Osteoblast (primary cell): Measurements from ENCODE around the gene STX8. TPM values are rescaled to one million over a fixed set of nuclear protein-coding genes. Genes with fewer than 3 reads are reported as not detected.

Source experiments
- DNase-seq: peaks from one replicate; pipeline ENCODE4 v3.0.0; 2011; ENCODE audit warnings: low spot score, mixed read lengths; ENCODE audit not compliant: insufficient read length; ENCODE audit errors: missing footprints
- H2AFZ ChIP-seq: 2 replicates; pipeline ENCODE4 v1.6.0; 2011; ENCODE audit warnings: mild to moderate bottlenecking, low read length
- H3K27ac ChIP-seq: 2 replicates; pipeline ENCODE4 v1.5.1; 2011; ENCODE audit warnings: mild to moderate bottlenecking, low read depth, low read length, moderate library complexity
- H3K27me3 ChIP-seq: 2 replicates; pipeline ENCODE4 v1.6.0; 2012; ENCODE audit warnings: mild to moderate bottlenecking, control low read depth, inconsistent platforms, low read length, moderate library complexity; ENCODE audit not compliant: insufficient read depth
- H3K36me3 ChIP-seq: 2 replicates; pipeline ENCODE4 v1.5.1; 2011; ENCODE audit warnings: mild to moderate bottlenecking, low read length, control low read depth, moderate library complexity; ENCODE audit not compliant: insufficient read depth
- H3K4me1 ChIP-seq: 2 replicates; pipeline ENCODE4 v1.5.1; 2011; ENCODE audit warnings: mild to moderate bottlenecking, low read length, control low read depth, moderate library complexity; ENCODE audit not compliant: insufficient read depth
- H3K4me2 ChIP-seq: 2 replicates; pipeline ENCODE4 v1.6.0; 2011; ENCODE audit warnings: mild to moderate bottlenecking, low read length; ENCODE audit not compliant: insufficient read depth
- H3K4me3 ChIP-seq: fragments of 200-600 bp; sonication (generic); 3 replicates; pipeline ENCODE4 v1.5.1; 2012; ENCODE audit warnings: mild to moderate bottlenecking, low read length, inconsistent platforms; ENCODE audit not compliant: insufficient read depth
- H3K79me2 ChIP-seq: 2 replicates; pipeline ENCODE4 v1.6.0; 2012; ENCODE audit warnings: mild to moderate bottlenecking, low read length, control low read depth, inconsistent platforms; ENCODE audit not compliant: insufficient read depth
- H3K9me3 ChIP-seq: 2 replicates; pipeline ENCODE4 v1.5.1; 2011; ENCODE audit warnings: low read depth, low read length, control low read depth
- H4K20me1 ChIP-seq: 2 replicates; pipeline ENCODE4 v1.6.0; 2012; ENCODE audit warnings: mild to moderate bottlenecking, low read length, control low read depth; ENCODE audit not compliant: insufficient read depth
- CTCF ChIP-seq: IDR thresholded peaks from 2 replicates; pipeline ENCODE4 v1.5.1; 2011; ENCODE audit warnings: mild to moderate bottlenecking, low read depth, low read length, moderate library complexity; ENCODE audit errors: extremely low read depth
- total RNA-seq: library from RNA; depleted of rRNA; stranded (reverse); fragments of >200 nt; gene quantifications from 2 replicates; pipeline ENCODE4 v1.2.3, GENCODE V29; 2012

Gene STX8
- total RNA-seq, 1 donor: 72.7 TPM

GRCh38 chr17:9299695-9300094 lies 275.9 kb downstream of the STX8 start:
- Histone ChIP-seq H3K27ac (no peak overlapping the region), H3K36me3 (no peaks in the 10 kb centered on the region), H3K4me3 (no peak overlapping the region), H3K4me1 (no peaks in the 10 kb centered on the region), H2AFZ (no peak overlapping the region), H3K79me2 (no peaks in the 10 kb centered on the region), H3K9me3 (no peaks in the 10 kb centered on the region), H4K20me1 (no peaks in the 10 kb centered on the region), H3K4me2 (no peak overlapping the region), H3K27me3 (no peaks in the 10 kb centered on the region)
- no peak for TF ChIP-seq CTCF
- DNase-seq: no peak

- DNase-seq: no peak
- Histone ChIP-seq H4K20me1 (no peaks in the 10 kb centered on the region), H3K27me3 (no peaks in the 10 kb centered on the region), H3K79me2 (no peaks in the 10 kb centered on the region), H3K27ac (no peak overlapping the region), H3K36me3 (no peaks in the 10 kb centered on the region), H3K4me3 (no peak overlapping the region), H2AFZ (no peak overlapping the region), H3K4me2 (no peak overlapping the region), H3K4me1 (no peaks in the 10 kb centered on the region), H3K9me3 (no peaks in the 10 kb centered on the region)
- TF ChIP-seq CTCF: no peak
These were observed 276.8 kb downstream of the STX8 start for GRCh38 chr17:9298776-9299295.

GRCh38 chr17:9298135-9298534 lies 277.5 kb downstream of the STX8 start:
- no peak overlapping the region for H3K27ac ChIP-seq
- TF ChIP-seq CTCF: no peak
- no peaks in the 10 kb centered on the region for H3K79me2 ChIP-seq
- no peak overlapping the region for H2AFZ ChIP-seq
- no peaks in the 10 kb centered on the region for H3K9me3 ChIP-seq
- H4K20me1 ChIP-seq: no peaks in the 10 kb centered on the region
- no peaks in the 10 kb centered on the region for H3K27me3 ChIP-seq
- no peak overlapping the region for H3K4me2 ChIP-seq
- no peaks in the 10 kb centered on the region for H3K4me1 ChIP-seq
- H3K36me3 ChIP-seq: no peaks in the 10 kb centered on the region
- DNase-seq: no peak
- no peak overlapping the region for H3K4me3 ChIP-seq

GRCh38 chr17:9294661-9295210 lies 280.9 kb downstream of the STX8 start:
- Histone ChIP-seq H3K4me3 (no peak overlapping the region), H3K4me1 (peaks cover 6% of the 10 kb centered on the region), H3K79me2 (no peaks in the 10 kb centered on the region), H3K27ac (no peak overlapping the region), H3K9me3 (no peaks in the 10 kb centered on the region), H3K4me2 (no peak overlapping the region), H3K27me3 (no peaks in the 10 kb centered on the region), H3K36me3 (no peaks in the 10 kb centered on the region), H4K20me1 (no peaks in the 10 kb centered on the region), H2AFZ (no peak overlapping the region)
- no peak for DNase-seq
- TF ChIP-seq CTCF: no peak
